H9 (cell line): Measurements from ENCODE around the gene KCNC2. TPM values are rescaled to one million over a fixed set of nuclear protein-coding genes. Genes with fewer than 3 reads are reported as not detected.

Source experiments
- DNase-seq: peaks from one replicate; pipeline ENCODE4 v3.0.0-alpha.2; 2017
- H2AFZ ChIP-seq: one replicate; pipeline ENCODE4 v1.6.1; 2013; ENCODE audit warnings: mild to moderate bottlenecking, low read length, control low read depth, moderate library complexity
- H2AK5ac ChIP-seq: 2 replicates; pipeline ENCODE4 v1.6.1; 2013; ENCODE audit warnings: low read length, control low read depth, mixed read lengths; ENCODE audit not compliant: insufficient read length
- H2BK120ac ChIP-seq: one replicate; pipeline ENCODE4 v1.6.1; 2013; ENCODE audit warnings: low read depth, mild to moderate bottlenecking, low read length, control low read depth, inconsistent platforms; ENCODE audit not compliant: poor library complexity, severe bottlenecking
- H2BK12ac ChIP-seq: 2 replicates; pipeline ENCODE4 v1.6.1; 2013; ENCODE audit warnings: low read length, control low read depth, mixed read lengths, low read depth; ENCODE audit not compliant: insufficient read length
- H2BK15ac ChIP-seq: 2 replicates; pipeline ENCODE4 v1.6.1; 2013; ENCODE audit warnings: low read depth, low read length, control low read depth
- H2BK20ac ChIP-seq: one replicate; pipeline ENCODE4 v1.6.1; 2013; ENCODE audit warnings: low read depth, mild to moderate bottlenecking, low read length, control low read depth, inconsistent platforms; ENCODE audit not compliant: poor library complexity, severe bottlenecking
- H2BK5ac ChIP-seq: 2 replicates; pipeline ENCODE4 v1.6.1; 2013; ENCODE audit warnings: low read length, control low read depth, mixed read lengths; ENCODE audit not compliant: insufficient read length
- H3K14ac ChIP-seq: 2 replicates; pipeline ENCODE4 v1.6.1; 2013; ENCODE audit warnings: low read length, control low read depth; ENCODE audit not compliant: insufficient read depth
- H3K18ac ChIP-seq: 2 replicates; pipeline ENCODE4 v1.6.1; 2013; ENCODE audit warnings: low read depth, mild to moderate bottlenecking, mixed read lengths, low read length, control low read depth; ENCODE audit not compliant: insufficient read length
- H3K23ac ChIP-seq: 2 replicates; pipeline ENCODE4 v1.6.1; 2013; ENCODE audit warnings: low read length, control low read depth, mixed read lengths, low read depth; ENCODE audit not compliant: insufficient read length
- H3K23me2 ChIP-seq: 2 replicates; pipeline ENCODE4 v1.6.1; 2013; ENCODE audit warnings: low read depth, mild to moderate bottlenecking, mixed read lengths, low read length, control low read depth; ENCODE audit not compliant: insufficient read length, poor library complexity, severe bottlenecking
- H3K27ac ChIP-seq: 2 replicates; pipeline ENCODE4 v1.5.1; 2013; ENCODE audit warnings: low read length, control low read depth, mixed read lengths, low read depth; ENCODE audit not compliant: insufficient read length
- H3K27me3 ChIP-seq: 2 replicates; pipeline ENCODE4 v1.6.1; 2013; ENCODE audit warnings: low read length, control low read depth, inconsistent platforms; ENCODE audit not compliant: insufficient read depth
- H3K4ac ChIP-seq: 2 replicates; pipeline ENCODE4 v1.6.1; 2013; ENCODE audit warnings: low read depth, mild to moderate bottlenecking, control low read depth, inconsistent platforms, low read length, moderate library complexity
- H3K4me1 ChIP-seq: 2 replicates; pipeline ENCODE4 v1.6.1; 2013; ENCODE audit warnings: low read length, control low read depth, inconsistent platforms; ENCODE audit not compliant: insufficient read depth
- H3K4me2 ChIP-seq: 2 replicates; pipeline ENCODE4 v1.6.1; 2013; ENCODE audit warnings: low read length, control low read depth, mixed read lengths; ENCODE audit not compliant: insufficient read length, insufficient read depth
- H3K56ac ChIP-seq: 2 replicates; pipeline ENCODE4 v1.6.1; 2013; ENCODE audit warnings: low read depth, mild to moderate bottlenecking, mixed read lengths, low read length, control low read depth; ENCODE audit not compliant: insufficient read length
- H3K79me1 ChIP-seq: 2 replicates; pipeline ENCODE4 v1.6.1; 2013; ENCODE audit warnings: low read depth, mild to moderate bottlenecking, moderate library complexity, low read length, control low read depth, inconsistent platforms; ENCODE audit not compliant: insufficient read depth, poor library complexity, severe bottlenecking
- H3K79me2 ChIP-seq: 2 replicates; pipeline ENCODE4 v1.6.1; 2013; ENCODE audit warnings: low read length, control low read depth, inconsistent platforms; ENCODE audit not compliant: insufficient read depth
- H3K9ac ChIP-seq: 2 replicates; pipeline ENCODE4 v1.6.1; 2013; ENCODE audit warnings: low read length, control low read depth, mixed read lengths; ENCODE audit not compliant: insufficient read length; ENCODE audit errors: extremely low read depth
- H3K9me3 ChIP-seq: one replicate; pipeline ENCODE4 v1.6.1; 2013; ENCODE audit warnings: low read depth, low read length, inconsistent platforms; ENCODE audit not compliant: control insufficient read depth
- H3T11ph ChIP-seq: one replicate; pipeline ENCODE4 v1.6.1; 2013; ENCODE audit warnings: mild to moderate bottlenecking, low read length, control low read depth, inconsistent platforms
- H4K20me1 ChIP-seq: one replicate; pipeline ENCODE4 v1.6.1; 2013; ENCODE audit not compliant: control insufficient read depth, insufficient read length, insufficient read depth
- H4K5ac ChIP-seq: 2 replicates; pipeline ENCODE4 v1.6.1; 2013; ENCODE audit warnings: low read depth, mild to moderate bottlenecking, mixed read lengths, low read length, control low read depth; ENCODE audit not compliant: insufficient read length
- H4K8ac ChIP-seq: replicated peaks from 2 replicates; pipeline ENCODE4 v1.6.1; 2013; ENCODE audit warnings: low read length, control low read depth, mixed read lengths, low read depth; ENCODE audit not compliant: insufficient read length
- H4K91ac ChIP-seq: 2 replicates; pipeline ENCODE4 v1.6.1; 2013; ENCODE audit warnings: low read depth, mild to moderate bottlenecking, moderate library complexity, mixed read lengths, low read length, control low read depth; ENCODE audit not compliant: insufficient read length
- H3K27ac Mint-ChIP-seq, 3 experiments: 2 replicates in 2 of 3; 3 replicates in 1 of 3; pipeline ENCODE4 v1.8.0; 2020 to 2021; ENCODE audit warnings: mixed read lengths in 3 of 3, mild to moderate bottlenecking in 1 of 3, moderate library complexity in 1 of 3
- H3K27me3 Mint-ChIP-seq: 2 replicates; pipeline ENCODE4 v1.8.0; 2021; ENCODE audit warnings: low read depth, mild to moderate bottlenecking, moderate library complexity, mixed read lengths
- H3K36me3 Mint-ChIP-seq, 3 experiments: 2 replicates in 2 of 3; 3 replicates in 1 of 3; pipeline ENCODE4 v1.8.0; 2020 to 2021; ENCODE audit warnings: low read depth in 3 of 3, mixed read lengths in 3 of 3; ENCODE audit not compliant: insufficient read depth in 1 of 3
- H3K4me1 Mint-ChIP-seq, 2 experiments: 2 replicates each; pipeline ENCODE4 v1.8.0; 2020; ENCODE audit warnings: mixed read lengths in 2 of 2
- H3K4me3 Mint-ChIP-seq, 2 experiments: 2 replicates in 1 of 2; 3 replicates in 1 of 2; pipeline ENCODE4 v1.8.0; 2020 to 2021; ENCODE audit warnings: mild to moderate bottlenecking in 2 of 2, mixed read lengths in 2 of 2, moderate library complexity in 1 of 2
- H3K9me3 Mint-ChIP-seq, 2 experiments: 2 replicates in 1 of 2; 3 replicates in 1 of 2; pipeline ENCODE4 v1.8.0; 2020; ENCODE audit warnings: mild to moderate bottlenecking in 2 of 2, mixed read lengths in 2 of 2, moderate library complexity in 1 of 2
- WGBS: extraction: QIAGEN DNeasy Blood & Tissue Kit; methylation state at CpG from one replicate; pipeline ENCODE4 v1.1.7; 2013; ENCODE audit warnings: missing lambda C conversion rate, low lambda C conversion rate, mixed read lengths; ENCODE audit not compliant: insufficient read length; ENCODE audit errors: extremely low coverage; 5-methylcytosine and 5-hydroxymethylcytosine counted together
- long read RNA-seq: library from polyadenylated mRNA; unstranded; transcript quantifications from one replicate; pipeline ENCODE4 v2.0.0, GENCODE V29; 2020
- total RNA-seq: library from RNA; stranded (reverse); gene quantifications from 2 replicates; pipeline ENCODE4 v1.2.1, GENCODE V29; 2021
- TF ChIP-seq, protein P1 (sequence below): fragments of 200-600 bp; sonication (generic); conservative IDR thresholded peaks from 3 replicates; pipeline ENCODE4 v1.8.0; 2021; ENCODE audit warnings: antibody characterized with exemption, mild to moderate bottlenecking

Gene KCNC2
- not detected in 2 replicates for total RNA-seq
- long read RNA-seq = 0 reads

DNA sequence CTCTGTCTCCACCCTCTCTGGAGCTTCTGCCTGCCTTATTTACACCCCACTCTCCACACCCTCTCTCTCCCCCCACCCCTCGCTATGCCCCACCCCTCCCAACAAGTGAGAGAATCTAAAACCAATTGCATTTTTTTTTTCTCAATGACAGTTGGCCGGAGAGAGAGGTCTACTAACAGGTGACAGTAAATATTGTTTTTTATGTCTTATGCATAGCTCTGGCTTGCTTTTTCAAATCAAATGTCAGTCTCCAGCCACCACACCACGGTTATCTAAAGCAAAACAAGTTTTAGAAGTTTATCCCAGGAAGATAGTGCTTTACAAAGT is at the start of gene KCNC2:
KCNC2 (minus strand) TSS at position 28 of the 327 bp plus-strand sequence.
- no peak within 1 kb of the TSS for H3K14ac ChIP-seq
- H3K23me2 ChIP-seq = peaks cover 9% of the 10 kb centered on the region
- H4K5ac ChIP-seq = no peak within 1 kb of the TSS
- H3K4me3 Mint-ChIP-seq = peak within 1 kb of the TSS; percentile 64 to 81
- no peaks in the 10 kb centered on the region for H3K79me2 ChIP-seq
- no peak within 1 kb of the TSS for H2AK5ac ChIP-seq
- H2BK120ac ChIP-seq = no peak within 1 kb of the TSS
- no peak within 1 kb of the TSS for H4K91ac ChIP-seq
- H3K27ac Mint-ChIP-seq = no peak within 1 kb of the TSS
- TF ChIP-seq, protein P1, sequence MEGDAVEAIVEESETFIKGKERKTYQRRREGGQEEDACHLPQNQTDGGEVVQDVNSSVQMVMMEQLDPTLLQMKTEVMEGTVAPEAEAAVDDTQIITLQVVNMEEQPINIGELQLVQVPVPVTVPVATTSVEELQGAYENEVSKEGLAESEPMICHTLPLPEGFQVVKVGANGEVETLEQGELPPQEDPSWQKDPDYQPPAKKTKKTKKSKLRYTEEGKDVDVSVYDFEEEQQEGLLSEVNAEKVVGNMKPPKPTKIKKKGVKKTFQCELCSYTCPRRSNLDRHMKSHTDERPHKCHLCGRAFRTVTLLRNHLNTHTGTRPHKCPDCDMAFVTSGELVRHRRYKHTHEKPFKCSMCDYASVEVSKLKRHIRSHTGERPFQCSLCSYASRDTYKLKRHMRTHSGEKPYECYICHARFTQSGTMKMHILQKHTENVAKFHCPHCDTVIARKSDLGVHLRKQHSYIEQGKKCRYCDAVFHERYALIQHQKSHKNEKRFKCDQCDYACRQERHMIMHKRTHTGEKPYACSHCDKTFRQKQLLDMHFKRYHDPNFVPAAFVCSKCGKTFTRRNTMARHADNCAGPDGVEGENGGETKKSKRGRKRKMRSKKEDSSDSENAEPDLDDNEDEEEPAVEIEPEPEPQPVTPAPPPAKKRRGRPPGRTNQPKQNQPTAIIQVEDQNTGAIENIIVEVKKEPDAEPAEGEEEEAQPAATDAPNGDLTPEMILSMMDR = no peak
- H3T11ph ChIP-seq = no peak within 1 kb of the TSS
- peaks cover 70% of the 10 kb centered on the region for H3K27me3 Mint-ChIP-seq
- no peak within 1 kb of the TSS for H2AFZ ChIP-seq
- H3K79me1 ChIP-seq = no peaks in the 10 kb centered on the region
- H3K18ac ChIP-seq = no peak within 1 kb of the TSS
- H3K23ac ChIP-seq = no peak within 1 kb of the TSS
- H2BK20ac ChIP-seq = no peak within 1 kb of the TSS
- no peaks in the 10 kb centered on the region for H4K20me1 ChIP-seq
- peaks cover 0 to 4% (median 0%) of the 10 kb centered on the region in 3 experiments; a peak in 2 of 7 replicates for H3K36me3 Mint-ChIP-seq
- peaks cover 10 to 14% of the 10 kb centered on the region in 2 experiments for H3K4me1 Mint-ChIP-seq
- H3K27me3 ChIP-seq = peaks cover 23% of the 10 kb centered on the region
- no peak within 1 kb of the TSS for H2BK5ac ChIP-seq
- no peak within 1 kb of the TSS for H3K27ac ChIP-seq
- no peaks in the 10 kb centered on the region for H3K9me3 ChIP-seq
- no peak within 1 kb of the TSS for H3K4ac ChIP-seq
- no peak within 1 kb of the TSS for H3K56ac ChIP-seq
- peaks cover 0 to 4% of the 10 kb centered on the region in 2 experiments; a peak in 1 of 5 replicates for H3K9me3 Mint-ChIP-seq
- no peak within 1 kb of the TSS for H2BK15ac ChIP-seq
- H2BK12ac ChIP-seq = no peak within 1 kb of the TSS
- no peak for DNase-seq
- WGBS = no CpG with 5 or more reads among the region's 3 CpGs
- H4K8ac ChIP-seq = no peak within 1 kb of the TSS
- peak within 1 kb of the TSS; percentile 42 for H3K4me2 ChIP-seq
- H3K4me1 ChIP-seq = no peaks in the 10 kb centered on the region
- H3K9ac ChIP-seq = no peak within 1 kb of the TSS
